ENCODE results near the gene NEK4.
"Not testable (repeated sequence)": the region's sequence is repeated elsewhere in the genome, so short reads cannot be mapped to it uniquely, and the experiment has no call there.

The NEK4 gene

DNA sequence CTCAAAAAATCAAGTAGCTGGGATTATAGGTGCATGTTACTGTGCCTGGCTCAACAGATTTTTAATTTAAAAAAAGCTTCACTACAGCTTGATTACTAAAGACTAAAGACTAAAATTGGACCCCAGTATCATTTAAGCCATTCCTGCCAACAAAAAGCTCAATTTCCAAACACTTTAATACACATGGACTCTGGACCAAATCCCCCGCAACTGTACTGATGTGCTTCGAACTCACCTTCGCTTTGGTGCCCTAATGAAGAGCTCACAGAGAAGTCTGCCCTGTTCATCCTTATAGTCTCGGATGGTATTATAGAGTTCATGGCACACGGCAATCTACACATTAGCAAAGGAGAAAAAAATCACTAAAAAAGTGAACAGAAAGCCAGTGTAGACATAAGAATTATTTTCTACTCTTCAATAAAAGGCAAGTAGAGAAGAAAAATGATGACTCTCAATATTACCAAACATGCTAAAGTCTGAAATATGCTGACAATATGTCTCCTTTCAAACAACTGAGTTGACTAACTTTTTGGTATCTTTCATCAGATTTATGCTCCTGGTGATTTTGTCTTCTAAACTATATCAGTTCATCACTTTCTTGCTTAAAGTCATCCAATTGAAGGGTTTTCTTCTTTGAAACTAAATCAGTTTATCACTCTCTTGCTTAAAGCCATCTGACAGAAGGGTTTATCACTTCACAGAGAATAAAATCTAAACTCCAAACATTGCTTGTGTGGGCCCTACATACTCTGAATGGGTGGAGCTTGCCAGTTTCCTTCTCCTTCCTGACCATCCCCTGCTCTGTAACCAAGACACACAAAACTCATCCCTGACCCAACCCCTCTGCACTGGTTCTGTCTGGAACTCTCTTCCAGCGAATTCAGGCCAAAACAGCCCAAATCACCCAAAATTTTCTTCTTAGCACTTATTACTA is 92.2 kb downstream of the NEK4 start:
- TF ChIP-seq POLR2AphosphoS5 (IDR thresholded peaks at IDR 0.05; ENCODE audit: low read depth, low read length): no peak
- no peak for TF ChIP-seq TAF1 (IDR thresholded peaks at IDR 0.05; ENCODE audit: low read depth, low read length)
- TF ChIP-seq POU2F2 (IDR thresholded peaks at IDR 0.05; ENCODE audit: low read depth, low read length): no peak
- no peak for TF ChIP-seq SPI1 (IDR thresholded peaks at IDR 0.05; ENCODE audit: low read depth, low read length)
- no peak for TF ChIP-seq PAX5 (IDR thresholded peaks at IDR 0.05; ENCODE audit: insufficient read depth, low read length, severe bottlenecking)
- TF ChIP-seq POLR2A (IDR thresholded peaks at IDR 0.05; ENCODE audit: low read depth, low read length): no peak
- no peak for FAIRE-seq

DNA sequence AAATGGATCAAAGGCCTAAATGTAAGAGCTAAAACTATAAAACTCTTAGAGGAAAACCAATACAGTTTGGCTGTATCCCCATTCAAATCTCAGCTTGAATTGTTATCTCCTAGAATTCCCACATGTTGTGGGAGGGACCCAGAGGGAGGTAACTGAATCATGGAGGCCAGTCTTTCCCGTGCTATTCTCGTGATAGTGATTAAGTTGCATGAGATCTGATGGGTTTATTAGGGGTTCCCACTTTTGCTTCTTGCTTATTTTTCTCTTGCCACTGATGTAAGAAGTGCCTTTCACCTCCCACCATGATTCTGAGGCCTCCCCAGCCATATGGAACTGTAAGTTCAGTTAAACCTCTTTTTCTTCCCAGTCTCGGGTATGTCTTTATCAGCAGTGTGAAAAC is 94.5 kb downstream of the NEK4 start:
- not testable (repeated sequence) for DNase-seq (ENCODE audit: insufficient read length, low spot score); FAIRE-seq

More for the DNA sequence above, 92.2 kb downstream of the NEK4 start:
- no peak for DNase-seq (ENCODE audit: insufficient read length, low spot score)

DNA sequence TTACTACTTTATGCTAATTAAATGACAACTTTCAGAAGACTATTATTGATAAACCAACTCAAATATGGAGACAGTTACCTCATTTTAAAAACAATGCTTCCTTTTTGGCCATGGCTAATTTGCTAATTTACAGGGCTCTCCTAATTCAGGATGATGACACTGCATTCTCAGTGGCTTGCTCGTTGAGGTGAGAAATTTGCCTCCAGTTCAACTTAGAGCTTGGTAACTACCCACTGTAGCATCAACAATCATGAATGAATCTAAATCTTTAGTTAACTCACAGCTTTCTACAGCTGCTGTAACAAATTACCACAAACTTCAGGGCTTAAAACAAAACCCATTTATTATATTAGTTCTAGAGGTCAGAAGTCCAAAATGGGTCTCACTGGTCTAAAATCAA is 99.1 kb downstream of the NEK4 start:
- FAIRE-seq (no peak), DNase-seq (ENCODE audit: insufficient read length, low spot score) (no peak)
- TF ChIP-seq POLR2A (IDR thresholded peaks at IDR 0.05; ENCODE audit: low read depth, low read length) (no peak), TAF1 (IDR thresholded peaks at IDR 0.05; ENCODE audit: low read depth, low read length) (no peak), POLR2AphosphoS5 (IDR thresholded peaks at IDR 0.05; ENCODE audit: low read depth, low read length) (no peak), POU2F2 (IDR thresholded peaks at IDR 0.05; ENCODE audit: low read depth, low read length) (no peak), SPI1 (IDR thresholded peaks at IDR 0.05; ENCODE audit: low read depth, low read length) (no peak), PAX5 (IDR thresholded peaks at IDR 0.05; ENCODE audit: insufficient read depth, low read length, severe bottlenecking) (no peak)

DNA sequence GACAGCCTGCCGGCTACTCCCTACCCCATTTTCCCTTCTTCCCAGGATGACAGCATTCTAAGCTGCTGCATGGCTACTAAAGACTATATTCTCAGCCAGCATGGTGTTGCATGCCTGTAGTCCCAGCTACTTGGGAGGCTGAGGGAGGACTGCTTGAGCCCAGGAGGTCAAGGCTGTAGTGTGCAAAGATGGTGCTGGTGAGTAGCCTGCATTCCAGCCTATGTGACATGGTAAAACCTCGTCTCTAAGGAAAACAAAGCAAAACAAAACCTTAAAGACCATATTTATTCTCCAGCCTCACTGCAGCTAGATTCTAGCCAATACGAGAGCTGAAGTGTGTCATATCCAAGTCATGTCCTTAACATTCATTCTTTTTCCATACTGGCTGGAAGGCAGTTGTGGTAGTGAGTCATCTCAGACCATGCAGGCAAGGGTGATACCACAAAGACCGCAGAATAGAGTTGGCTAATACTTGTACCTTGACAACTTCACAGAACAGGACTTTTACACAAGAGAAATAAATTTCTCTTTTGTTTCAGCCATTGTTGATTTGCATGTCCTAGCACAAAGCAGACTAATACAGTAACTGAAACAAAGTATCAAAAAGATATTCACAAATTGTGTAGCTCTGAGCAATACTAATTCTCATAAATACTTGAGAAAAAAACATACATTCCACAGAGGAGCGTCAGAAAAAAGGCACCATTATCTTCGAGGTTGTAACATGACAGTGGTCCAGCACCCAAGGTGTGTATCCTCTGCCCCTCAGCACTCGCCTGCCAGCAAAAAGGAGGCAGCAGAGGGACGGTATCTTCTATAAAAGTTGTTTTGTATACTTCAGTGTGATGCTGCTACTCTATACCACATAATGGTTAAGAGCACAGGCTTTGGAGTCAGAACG is 99.9 kb downstream of the NEK4 start:
- FAIRE-seq (peak; percentile 88), DNase-seq (ENCODE audit: insufficient read length, low spot score) (no peak)
- TF ChIP-seq POLR2A (IDR thresholded peaks at IDR 0.05; ENCODE audit: low read depth, low read length) (no peak), PAX5 (IDR thresholded peaks at IDR 0.05; ENCODE audit: insufficient read depth, low read length, severe bottlenecking) (no peak), POLR2AphosphoS5 (IDR thresholded peaks at IDR 0.05; ENCODE audit: low read depth, low read length) (no peak), TAF1 (IDR thresholded peaks at IDR 0.05; ENCODE audit: low read depth, low read length) (no peak), POU2F2 (IDR thresholded peaks at IDR 0.05; ENCODE audit: low read depth, low read length) (peak; percentile 40; the same call in 1 of the 2 replicates)

DNA sequence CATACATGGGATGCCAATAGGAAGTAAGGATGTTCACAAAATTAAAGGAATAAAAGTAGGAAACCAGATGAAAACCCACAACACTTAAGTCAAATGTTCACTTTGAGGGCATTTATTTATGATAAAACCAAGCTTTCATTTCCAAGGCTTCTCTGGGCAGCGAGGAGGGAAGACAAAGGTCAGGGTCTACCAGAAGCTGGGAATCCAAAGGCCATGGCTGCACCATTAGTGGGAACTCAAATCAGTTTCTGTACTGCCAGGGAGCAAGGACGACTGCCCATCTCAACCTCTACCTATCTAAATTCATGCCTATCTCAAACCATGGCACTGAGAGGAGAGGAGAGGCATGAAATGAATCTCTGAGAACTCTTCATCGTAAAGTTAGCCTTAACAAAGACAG is 107.6 kb downstream of the NEK4 start:
- DNase-seq (ENCODE audit: insufficient read length, low spot score): no peak
- TF ChIP-seq POU2F2 (IDR thresholded peaks at IDR 0.05; ENCODE audit: low read depth, low read length) (no peak), TAF1 (IDR thresholded peaks at IDR 0.05; ENCODE audit: low read depth, low read length) (no peak), POLR2AphosphoS5 (IDR thresholded peaks at IDR 0.05; ENCODE audit: low read depth, low read length) (no peak), SPI1 (IDR thresholded peaks at IDR 0.05; ENCODE audit: low read depth, low read length) (no peak), PAX5 (IDR thresholded peaks at IDR 0.05; ENCODE audit: insufficient read depth, low read length, severe bottlenecking) (no peak), POLR2A (IDR thresholded peaks at IDR 0.05; ENCODE audit: low read depth, low read length) (no peak)
- FAIRE-seq: no peak

DNA sequence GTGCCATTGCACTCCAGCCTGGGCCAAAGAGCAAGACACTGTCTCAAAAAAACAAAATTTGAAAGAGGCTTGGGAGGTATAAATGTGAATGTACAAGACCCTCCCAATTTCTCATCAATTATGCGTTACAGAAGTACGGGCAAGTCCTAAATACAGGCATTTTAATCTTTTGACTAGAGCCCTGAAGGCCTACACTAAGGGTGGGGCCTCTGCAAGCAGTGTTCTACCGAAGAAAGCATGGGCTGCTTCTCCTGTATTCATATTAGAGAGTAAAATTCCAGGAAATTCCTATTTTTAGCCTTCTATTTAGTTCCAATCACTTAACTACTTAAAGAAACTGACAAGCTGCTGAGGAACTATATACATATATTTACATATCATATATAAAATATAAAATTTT is 110.7 kb downstream of the NEK4 start:
- no peak for FAIRE-seq

More for the DNA sequence above, 110.7 kb downstream of the NEK4 start:
- TF ChIP-seq TAF1 (IDR thresholded peaks at IDR 0.05; ENCODE audit: low read depth, low read length) (no peak), POLR2AphosphoS5 (IDR thresholded peaks at IDR 0.05; ENCODE audit: low read depth, low read length) (no peak), SPI1 (IDR thresholded peaks at IDR 0.05; ENCODE audit: low read depth, low read length) (no peak), POU2F2 (IDR thresholded peaks at IDR 0.05; ENCODE audit: low read depth, low read length) (no peak), POLR2A (IDR thresholded peaks at IDR 0.05; ENCODE audit: low read depth, low read length) (no peak), PAX5 (IDR thresholded peaks at IDR 0.05; ENCODE audit: insufficient read depth, low read length, severe bottlenecking) (no peak)
- no peak for DNase-seq (ENCODE audit: insufficient read length, low spot score)

Measured in GM12891 (cell line).